ENCODE measurements around the gene RAET1E.
A peak's percentile ranks its signal among the peaks of the same experiment; 100 is the strongest.

- TF ChIP-seq CTCF (IDR thresholded peaks at IDR 0.05; ENCODE audit: extremely low read depth in 1 of 2, insufficient read depth in 1 of 2, low read depth in 1 of 2, low read length in 2 of 2), result peak; percentile 58 to 59
- no peak for TF ChIP-seq EZH2 (IDR thresholded peaks at IDR 0.05; ENCODE audit: borderline replicate concordance, low read depth, low read length, severe bottlenecking)
- no peak for TF ChIP-seq GATA2 (IDR thresholded peaks at IDR 0.05; ENCODE audit: insufficient read depth, insufficient read length, low read depth, low read length)
Observed at GRCh38 chr6:149864578-149865535, 33.1 kb downstream of the RAET1E start.
